NCI-H82 (cell line): Measurements from ENCODE around the gene STAMBPL1.
A peak's percentile ranks its signal among the peaks of the same experiment; 100 is the strongest.
"Not testable (repeated sequence)": the region's sequence is repeated elsewhere in the genome, so short reads cannot be mapped to it uniquely, and the experiment has no call there.

Source experiments
- DNase-seq: peaks from one replicate; lab custom pipeline; 2025; lab: John Stamatoyannopoulos, UW

The STAMBPL1 gene

GRCh38 chr10:88879534-88880281 lies at the start of gene STAMBPL1:
TSS of gene STAMBPL1 (plus strand) at chr10:88880245. CDS start at chr10:88901709, 21,464 bp downstream.
- DNase-seq, result peak; percentile 72

GRCh38 chr10:88830643-88831268 lies 49.3 kb upstream of the STAMBPL1 start:
- DNase-seq, result peak; percentile 3

- no peak for DNase-seq
Measured at GRCh38 chr10:88831709-88832108, 48.3 kb upstream of the STAMBPL1 start.

- DNase-seq, result no peak
Measured at GRCh38 chr10:88832376-88832775, 47.7 kb upstream of the STAMBPL1 start.

GRCh38 chr10:88833156-88833555 lies 46.9 kb upstream of the STAMBPL1 start:
- no peak for DNase-seq

GRCh38 chr10:88833723-88834122 lies 46.3 kb upstream of the STAMBPL1 start:
- no peak for DNase-seq

GRCh38 chr10:88835096-88835909 lies 44.7 kb upstream of the STAMBPL1 start:
- DNase-seq, result peak; percentile 79

- DNase-seq, result no peak
Measured at GRCh38 chr10:88835910-88836221, 44.2 kb upstream of the STAMBPL1 start.

- not testable (repeated sequence) for DNase-seq
Measured at GRCh38 chr10:88837632-88838031, 42.4 kb upstream of the STAMBPL1 start.

- DNase-seq, result no peak
Measured at GRCh38 chr10:88838766-88839350, 41.2 kb upstream of the STAMBPL1 start.

GRCh38 chr10:88840104-88840503 lies 39.9 kb upstream of the STAMBPL1 start:
- no peak for DNase-seq

- DNase-seq, result no peak
Measured at GRCh38 chr10:88840881-88841280, 39.2 kb upstream of the STAMBPL1 start.

- no peak for DNase-seq
Measured at GRCh38 chr10:88841316-88842111, 38.5 kb upstream of the STAMBPL1 start.

GRCh38 chr10:88843171-88843570 lies 36.9 kb upstream of the STAMBPL1 start:
- no peak for DNase-seq

- DNase-seq, result no peak
Measured at GRCh38 chr10:88848499-88848898, 31.5 kb upstream of the STAMBPL1 start.

GRCh38 chr10:88849234-88849633 lies 30.8 kb upstream of the STAMBPL1 start:
- no peak for DNase-seq

- DNase-seq, result no peak
Measured at GRCh38 chr10:88850712-88851111, 29.3 kb upstream of the STAMBPL1 start.

- DNase-seq, result no peak
Measured at GRCh38 chr10:88851706-88852105, 28.3 kb upstream of the STAMBPL1 start, which contains the start of gene ANKRD22. TSS of gene ANKRD22 (minus strand) at chr10:88851844. CDS start at chr10:88851607, 237 bp downstream.

- DNase-seq, result no peak
Measured at GRCh38 chr10:88852327-88852726, 27.7 kb upstream of the STAMBPL1 start.

GRCh38 chr10:88853155-88853881 lies 26.7 kb upstream of the STAMBPL1 start:
- DNase-seq, result no peak

GRCh38 chr10:88854684-88855083 lies 25.4 kb upstream of the STAMBPL1 start:
- DNase-seq, result no peak
